HG03432 (cell line): ENCODE data around the gene WAC.
"Not testable (repeated sequence)": the region's sequence is repeated elsewhere in the genome, so short reads cannot be mapped to it uniquely, and the experiment has no call there.

Experiments used
- ATAC-seq: cut with Tn5 transposase; IDR thresholded peaks from one replicate; pipeline ENCODE4 v1.9.1; 2021; ENCODE audit warnings: mild to moderate bottlenecking, moderate library complexity; ENCODE audit not compliant: unreplicated experiment

WAC gene

DNA sequence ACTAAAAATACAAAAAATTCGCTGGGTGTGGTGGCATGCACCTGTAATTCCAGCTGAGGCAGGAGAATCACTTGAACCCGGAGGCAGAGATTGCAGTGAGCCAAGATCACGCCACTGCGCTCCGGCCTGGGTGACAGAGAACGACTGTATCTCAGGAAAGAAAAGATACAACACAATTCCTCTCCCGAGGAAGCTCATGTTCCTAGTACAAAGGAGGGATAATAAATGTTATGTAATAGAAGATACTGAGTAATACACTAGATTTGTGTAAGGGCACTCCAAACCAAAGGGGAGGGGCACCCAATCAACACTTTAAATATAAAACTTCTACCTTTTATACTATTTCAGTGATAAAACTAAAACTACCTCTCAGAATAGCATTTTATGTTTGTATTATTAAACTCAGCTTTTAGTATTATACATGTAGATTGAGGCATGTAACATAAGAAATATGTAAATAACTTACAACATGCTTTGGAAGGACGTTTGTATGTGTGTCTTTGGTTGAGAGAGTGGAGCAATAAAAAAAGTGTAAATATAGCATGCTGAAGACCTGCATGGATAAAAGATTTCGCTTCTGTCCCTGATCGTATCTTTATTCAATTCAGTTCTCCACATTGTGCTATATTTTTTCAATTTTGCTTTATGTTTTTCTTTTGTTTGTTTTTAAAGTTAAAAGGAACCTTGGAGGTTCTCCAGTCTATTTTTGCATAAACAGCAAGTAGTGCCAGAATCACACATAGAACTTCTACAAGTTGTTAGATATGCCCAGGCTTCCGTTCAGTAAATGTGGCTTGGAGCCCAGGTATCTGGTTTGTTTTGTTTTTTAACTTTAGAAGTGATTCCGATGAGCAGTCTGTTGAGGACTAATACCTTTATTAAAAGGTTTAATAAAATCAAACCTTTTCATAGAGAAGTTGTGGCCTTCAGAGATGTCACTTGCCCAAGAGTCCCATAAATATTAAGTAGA is 71.9 kb downstream of the WAC start:
- ATAC-seq: no peak

DNA sequence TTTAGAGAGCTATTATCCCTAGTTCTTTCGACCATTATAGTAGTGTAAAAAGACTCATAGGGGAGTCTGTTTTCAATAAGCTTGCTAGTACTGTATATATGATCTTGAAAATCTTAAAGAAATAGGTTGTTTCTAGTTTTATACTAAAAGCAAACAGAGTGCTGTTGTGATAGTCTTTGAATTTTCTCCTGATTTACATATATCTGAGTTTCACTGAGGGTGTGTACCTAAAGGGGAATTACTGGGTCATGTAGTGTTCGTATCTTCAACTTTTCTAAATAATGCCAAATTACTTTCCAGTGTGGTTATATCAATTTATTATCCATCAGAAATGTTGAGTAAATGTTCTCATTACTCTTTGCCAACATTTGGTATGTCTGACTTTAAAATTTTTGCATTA is 73.7 kb downstream of the WAC start:
- ATAC-seq: no peak

DNA sequence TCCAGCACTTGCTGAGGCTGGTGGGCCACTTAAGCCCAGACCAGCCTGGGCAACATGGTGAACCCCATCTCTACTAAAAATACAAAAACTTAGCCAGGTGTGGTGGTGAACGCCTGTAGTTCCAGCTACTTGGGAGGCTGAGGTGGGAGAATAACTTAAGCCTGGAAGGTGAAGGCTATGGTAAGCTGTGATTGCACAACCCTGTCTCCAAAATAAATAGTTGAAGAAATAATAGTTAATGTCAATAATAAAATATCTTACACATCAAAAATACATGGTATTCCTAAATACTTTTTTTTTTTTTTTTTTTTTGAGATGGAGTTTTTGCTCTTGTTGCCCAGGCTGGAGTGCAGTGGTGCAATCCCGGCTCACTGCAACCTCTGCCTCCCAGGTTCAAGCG is 76.7 kb downstream of the WAC start:
- ATAC-seq: not testable (repeated sequence)

DNA sequence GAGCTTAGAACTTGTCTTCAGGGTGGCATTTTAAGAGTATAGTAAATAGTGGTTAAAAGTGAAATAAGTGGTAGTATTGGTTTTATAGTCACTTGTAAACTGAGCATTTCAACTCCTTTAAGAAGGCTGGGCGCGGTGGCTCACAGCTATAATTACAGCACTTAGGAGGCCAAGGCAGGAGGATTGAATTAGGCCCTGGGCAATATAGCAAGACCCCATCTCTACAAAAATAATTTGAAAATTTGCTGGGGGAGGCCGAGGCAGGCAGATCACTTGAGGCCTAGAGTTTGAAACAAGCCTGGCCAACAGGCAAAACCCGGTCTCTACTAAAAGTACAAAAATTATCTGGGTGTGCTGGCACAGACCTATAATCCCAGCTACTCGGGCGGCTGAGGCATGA is 80.0 kb downstream of the WAC start:
- no peak for ATAC-seq

DNA sequence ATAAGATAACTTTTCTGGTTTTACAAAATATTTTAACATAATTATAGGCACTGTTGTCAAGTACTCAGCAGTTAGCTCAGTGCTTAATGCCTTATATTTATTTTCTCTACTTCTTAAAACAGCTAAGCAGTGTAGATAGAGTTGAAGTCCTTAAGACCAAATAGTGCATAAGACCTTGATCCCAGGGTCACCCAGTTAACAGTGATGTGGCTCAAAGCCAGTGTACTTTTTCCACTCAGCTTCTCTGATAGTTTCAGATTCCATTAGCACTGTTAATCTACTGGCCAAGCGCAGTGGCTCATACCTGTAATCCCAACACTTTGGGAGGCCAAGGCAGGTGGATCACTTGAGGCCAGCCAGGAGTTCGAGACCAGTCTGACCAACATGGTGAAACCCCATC is 83.6 kb downstream of the WAC start:
- ATAC-seq: no peak

DNA sequence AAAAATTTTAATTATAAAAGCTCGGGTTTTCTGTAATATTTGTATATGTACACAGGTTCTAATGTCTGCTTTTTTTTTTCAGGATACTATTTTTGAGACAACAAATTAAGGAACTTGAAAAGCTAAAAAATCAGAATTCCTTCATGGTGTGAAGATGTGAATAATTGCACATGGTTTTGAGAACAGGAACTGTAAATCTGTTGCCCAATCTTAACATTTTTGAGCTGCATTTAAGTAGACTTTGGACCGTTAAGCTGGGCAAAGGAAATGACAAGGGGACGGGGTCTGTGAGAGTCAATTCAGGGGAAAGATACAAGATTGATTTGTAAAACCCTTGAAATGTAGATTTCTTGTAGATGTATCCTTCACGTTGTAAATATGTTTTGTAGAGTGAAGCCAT is 86.5 kb downstream of the WAC start:
- ATAC-seq: no peak

DNA sequence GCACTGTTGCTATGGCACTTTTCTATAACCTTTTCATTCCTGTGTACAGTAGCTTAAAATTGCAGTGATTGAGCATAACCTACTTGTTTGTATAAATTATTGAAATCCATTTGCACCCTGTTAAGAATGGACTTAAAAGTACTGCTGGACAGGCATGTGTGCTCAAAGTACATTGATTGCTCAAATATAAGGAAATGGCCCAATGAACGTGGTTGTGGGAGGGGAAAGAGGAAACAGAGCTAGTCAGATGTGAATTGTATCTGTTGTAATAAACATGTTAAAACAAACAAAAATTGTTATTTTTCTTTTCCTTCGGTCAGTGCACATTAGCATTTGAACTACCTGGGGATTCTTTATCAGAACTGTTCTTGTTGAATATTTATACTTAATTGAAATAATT is 87.3 kb downstream of the WAC start:
- no peak for ATAC-seq

DNA sequence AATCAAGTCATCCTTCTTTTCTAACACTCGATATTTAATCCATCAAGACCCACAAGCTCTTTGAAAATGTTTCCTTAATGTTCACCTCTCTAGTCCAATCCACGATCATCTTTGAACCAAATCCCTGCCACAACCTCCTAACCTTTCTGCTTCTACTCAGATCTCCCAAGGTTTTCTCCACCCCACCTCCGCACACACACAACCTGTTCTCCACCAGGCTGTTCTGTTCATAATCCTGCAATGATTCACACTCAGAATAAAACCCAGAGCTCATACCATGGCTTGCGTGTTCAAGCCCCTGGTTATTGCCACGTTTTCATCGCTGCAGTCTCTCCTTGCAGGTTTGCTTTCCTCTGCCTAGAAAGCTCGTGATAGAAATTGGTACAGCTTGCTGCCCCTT is 90.6 kb downstream of the WAC start:
- ATAC-seq: no peak

DNA sequence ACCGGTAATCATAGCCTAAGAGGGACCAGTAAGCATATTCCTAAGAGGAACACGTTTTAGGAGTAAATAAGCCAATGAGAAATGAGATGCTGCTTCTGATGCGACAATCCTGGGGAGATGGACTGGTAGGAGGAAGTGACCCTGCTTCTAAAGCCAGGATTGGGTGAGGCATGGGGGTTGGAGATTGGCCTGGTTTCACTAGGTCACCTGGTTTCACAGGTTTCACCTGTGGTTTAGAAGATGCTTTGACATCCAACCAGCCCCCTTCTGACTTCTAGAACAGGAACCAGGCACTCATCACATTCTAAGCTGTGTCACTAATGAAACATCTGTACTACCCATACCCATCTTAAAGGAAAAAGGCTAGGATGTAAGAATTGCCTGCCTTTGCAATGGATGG is 91.4 kb downstream of the WAC start:
- no peak for ATAC-seq

DNA sequence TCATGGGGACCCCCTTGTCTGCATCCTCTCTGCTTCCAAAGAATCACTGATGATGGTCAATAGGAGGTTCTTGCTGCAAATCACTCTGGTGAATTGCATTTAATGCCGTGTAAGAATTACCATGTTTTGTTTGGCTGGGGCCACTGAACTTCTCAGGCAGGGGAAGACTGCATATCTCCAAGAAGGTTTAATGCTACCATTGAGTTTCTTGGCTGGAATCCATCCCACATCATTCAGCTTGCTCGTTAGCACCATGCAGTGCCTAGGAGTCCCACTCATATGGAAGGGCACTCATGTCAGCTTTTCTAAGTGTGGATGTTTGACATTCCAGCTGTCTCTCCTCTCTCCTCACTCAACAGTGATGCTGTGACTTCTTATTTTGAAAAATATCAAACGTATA is 94.2 kb downstream of the WAC start:
- ATAC-seq: no peak

DNA sequence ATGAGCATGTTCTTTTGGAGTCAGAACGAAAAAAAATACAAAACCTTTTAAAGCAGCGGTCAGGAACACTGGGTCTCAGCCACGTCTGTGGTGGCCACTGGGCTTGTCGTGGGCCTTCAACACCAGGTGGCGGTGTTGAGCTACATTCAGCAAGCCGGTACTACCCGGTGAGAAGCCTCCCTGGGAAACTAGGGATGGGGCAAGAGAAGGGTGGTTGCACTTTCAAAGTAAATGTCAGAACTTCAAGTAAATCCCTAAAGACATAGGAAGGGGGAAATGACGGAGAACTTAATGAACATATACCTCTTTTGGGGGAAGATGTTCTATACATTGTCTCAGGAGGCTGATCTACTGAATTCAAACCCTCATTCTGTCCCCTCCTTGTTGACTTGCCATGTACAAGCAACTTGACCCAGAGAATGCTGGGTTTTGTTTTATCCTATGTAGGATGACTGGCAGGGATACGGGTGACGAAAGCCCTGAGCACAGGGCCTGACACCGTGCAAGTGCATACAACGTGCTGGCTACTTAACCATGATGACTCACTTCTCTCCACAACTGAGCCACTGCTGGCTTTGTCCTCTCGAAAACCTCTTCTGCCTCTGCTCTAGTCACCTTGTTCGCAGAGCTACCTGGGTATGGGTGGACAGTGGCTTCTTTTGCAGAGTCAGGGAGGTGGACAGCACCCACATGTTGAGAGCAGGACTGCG is 95.4 kb downstream of the WAC start:
- peak; percentile 77 for ATAC-seq

DNA sequence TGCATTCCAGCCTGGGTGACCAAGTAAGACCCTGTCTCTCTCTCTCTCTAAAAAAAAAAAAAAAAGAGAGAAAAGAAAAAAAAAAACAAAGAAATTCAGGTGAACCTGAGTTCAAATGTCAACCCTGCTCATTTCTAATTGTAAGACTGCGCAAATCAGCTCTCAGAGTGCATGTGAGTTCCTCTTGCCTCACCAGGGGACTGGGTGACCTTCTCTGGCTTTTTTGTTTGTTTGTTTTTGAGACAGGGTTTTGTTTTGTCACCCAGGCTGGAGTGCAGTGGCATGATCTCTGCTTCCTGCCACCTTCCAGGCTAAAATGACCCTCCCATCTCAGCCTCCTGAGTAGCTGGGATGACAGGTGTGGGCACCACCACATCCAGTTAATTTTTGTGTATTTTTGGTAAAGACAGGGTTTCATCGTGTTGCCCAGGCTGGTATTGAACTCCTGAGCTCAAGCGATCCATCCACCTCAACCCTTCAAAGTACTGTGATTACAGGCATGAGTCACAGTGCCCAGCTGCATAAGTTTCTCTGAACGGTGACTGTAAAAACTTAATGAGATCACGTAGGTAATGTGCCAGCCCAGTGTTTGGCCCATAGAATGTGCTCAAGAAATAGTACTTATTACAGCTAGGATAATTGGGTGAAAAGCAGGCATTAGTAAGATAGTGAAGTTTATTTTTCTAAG is 99.1 kb downstream of the WAC start:
- no peak for ATAC-seq

DNA sequence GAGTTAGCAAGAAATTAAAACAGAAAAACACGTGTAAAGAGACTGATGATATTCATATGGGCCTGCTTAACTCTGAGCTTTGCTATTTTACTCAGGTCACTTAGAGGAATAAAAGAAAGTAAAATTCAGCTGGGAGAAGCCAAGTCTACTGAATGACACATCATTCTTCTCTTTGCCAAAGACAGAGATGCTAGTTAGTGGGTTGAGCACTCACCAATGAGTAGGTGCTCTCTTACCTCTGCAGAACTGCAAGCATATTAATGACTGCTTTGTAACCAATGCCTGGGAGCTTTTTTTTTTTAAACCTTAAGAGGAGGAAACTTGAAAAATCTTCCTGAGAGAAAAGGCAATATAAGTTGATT is 99.6 kb downstream of the WAC start:
- ATAC-seq: no peak

DNA sequence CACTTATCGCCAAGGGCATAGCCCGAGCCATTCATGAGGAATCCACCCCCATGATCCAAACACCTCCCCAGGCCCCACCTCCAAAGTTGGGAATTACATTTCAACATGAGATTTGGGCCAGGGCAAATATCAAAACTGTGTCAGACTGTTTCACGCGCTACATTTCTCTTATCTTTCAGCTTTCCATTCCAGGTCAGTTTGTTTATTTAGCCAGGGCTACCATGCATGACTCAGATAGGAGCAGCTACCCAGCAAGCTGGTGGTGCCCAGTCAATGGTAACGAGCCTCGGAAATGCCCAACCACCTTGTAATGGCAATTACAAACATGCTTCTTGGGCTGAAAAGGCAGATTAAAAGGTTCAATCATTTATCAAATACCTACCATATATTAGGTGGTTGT is 100.8 kb downstream of the WAC start:
- ATAC-seq: no peak

DNA sequence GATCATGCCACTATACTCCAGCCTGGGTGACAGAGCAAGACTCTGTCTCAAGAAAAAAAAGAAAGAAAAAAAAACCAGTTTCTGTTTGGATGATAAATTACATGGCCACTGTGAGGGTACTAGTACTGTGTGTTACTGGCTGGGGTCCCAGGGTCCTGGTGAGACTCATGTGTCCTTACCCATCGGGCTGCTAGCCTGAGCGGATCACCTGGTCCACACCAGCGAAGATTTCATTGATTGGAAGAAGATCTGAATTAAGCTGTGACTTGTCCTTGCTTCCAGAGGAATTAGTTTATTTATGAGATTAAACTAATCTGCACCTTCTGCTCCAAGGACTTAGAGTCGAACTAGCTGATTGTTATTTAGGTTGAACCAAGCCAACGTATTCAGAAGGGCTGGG is 104.4 kb downstream of the WAC start:
- ATAC-seq: no peak

DNA sequence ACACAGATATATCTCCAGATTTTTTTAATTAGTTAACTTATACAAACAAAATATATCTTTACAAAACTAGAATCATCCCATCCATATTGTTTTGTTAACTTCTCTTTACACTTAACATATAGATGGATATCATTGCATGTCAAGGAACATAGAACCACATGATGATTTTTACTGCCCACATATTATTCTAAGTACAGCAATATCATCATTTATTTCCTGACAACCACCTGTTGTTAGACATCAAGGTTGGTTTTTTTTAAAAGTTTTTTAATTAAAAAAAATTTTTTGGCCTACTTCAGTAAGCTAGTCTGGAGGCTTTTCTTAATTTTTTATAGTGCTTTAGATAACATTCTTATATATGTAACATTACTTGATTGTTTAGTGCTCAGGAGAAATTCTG is 105.5 kb downstream of the WAC start:
- no peak for ATAC-seq

DNA sequence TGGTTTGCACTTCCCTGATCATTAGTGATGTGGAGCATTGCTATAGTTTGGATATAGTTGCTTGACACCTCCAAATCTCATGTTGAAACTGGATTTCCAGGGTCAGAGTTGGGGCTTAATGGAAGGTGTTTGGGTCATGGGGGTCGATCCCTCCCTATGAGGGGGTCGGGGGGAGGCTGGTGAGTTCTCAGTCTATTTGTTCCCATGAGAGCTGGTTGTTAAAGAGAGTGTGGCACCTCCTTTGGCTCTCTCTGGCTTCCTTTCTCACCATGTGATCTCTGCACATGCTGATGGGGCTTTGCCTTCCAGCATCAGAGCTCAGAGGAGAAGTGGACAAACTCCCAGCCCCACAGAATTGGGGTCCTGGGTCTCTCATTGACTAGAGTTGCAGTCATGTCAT is 107.6 kb downstream of the WAC start:
- no peak for ATAC-seq

DNA sequence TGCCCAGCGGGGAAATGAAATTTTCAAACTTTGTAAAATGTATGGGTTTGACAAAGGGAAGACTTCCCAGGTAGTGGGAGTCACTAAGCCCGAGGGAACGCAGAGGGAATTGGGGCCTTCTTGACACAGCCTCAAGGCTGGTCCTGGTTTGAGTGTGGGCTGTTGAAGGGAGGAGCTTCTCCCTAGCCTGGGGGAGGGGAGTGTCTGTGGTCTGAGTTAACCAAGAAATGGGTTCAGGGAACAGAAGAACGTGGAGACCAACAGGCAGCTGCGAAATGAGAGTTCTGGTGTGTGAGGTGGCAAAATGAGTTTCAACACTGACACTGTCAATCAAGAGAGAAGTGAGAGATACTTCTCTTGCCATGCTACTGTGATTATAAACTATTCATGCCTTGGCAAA is 111.7 kb downstream of the WAC start:
- no peak for ATAC-seq

DNA sequence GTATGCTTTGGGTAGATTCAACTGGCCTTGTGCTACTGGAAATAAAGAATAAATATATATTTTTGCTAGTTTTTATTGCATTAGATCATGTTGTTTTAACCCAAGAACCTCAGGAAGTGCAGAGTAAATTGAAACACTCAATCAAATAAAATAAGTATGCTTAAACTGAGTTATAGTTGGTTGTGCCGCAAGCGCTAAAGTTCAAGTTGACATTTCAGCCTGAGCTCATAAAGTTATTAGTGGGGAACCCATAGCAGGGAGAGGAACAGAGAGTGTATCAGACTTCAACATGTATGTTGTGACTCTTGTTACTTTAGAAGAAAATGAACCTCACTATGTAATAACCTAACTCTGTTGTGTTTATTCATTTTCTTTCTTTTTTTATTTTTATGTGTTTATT is 119.2 kb downstream of the WAC start:
- ATAC-seq: no peak

DNA sequence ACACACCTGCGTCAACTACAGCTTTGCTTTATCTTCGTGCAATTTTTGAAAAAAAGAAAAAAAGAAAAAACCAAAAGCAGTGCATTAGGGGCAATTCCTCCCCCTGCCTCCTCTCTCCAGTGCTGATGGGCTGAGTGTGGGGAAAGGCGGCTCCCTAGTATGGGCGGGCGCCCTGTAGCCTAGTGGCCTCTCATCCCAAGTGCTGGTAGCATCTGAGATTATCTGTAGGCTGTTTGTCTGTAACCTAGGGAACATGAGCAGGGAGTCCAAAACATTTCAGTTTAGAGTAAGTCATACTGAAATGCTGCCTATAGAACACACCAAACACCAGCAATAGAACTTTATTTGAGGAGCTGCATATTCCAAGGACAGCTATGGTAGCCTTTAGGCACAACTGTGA is 119.8 kb downstream of the WAC start:
- no peak for ATAC-seq

DNA sequence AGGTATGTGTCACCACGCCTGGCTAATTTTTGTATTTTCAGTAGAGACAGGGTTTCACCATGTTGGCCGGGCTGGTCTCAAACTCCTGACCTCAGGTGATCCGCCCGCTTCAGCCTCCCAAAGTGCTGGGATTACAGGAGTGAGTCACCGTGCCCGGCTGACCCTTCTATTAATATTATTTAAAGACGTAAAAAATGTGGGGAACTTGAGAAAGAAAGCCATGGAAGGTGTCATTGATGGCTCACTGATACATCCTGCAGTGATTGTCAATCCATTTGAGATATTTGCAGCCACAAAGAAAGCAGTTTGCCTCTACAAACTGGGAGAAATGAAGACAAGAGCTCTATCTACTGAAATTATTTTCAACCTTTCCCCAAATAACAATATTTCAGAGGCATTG is 125.9 kb downstream of the WAC start:
- not testable (repeated sequence) for ATAC-seq

DNA sequence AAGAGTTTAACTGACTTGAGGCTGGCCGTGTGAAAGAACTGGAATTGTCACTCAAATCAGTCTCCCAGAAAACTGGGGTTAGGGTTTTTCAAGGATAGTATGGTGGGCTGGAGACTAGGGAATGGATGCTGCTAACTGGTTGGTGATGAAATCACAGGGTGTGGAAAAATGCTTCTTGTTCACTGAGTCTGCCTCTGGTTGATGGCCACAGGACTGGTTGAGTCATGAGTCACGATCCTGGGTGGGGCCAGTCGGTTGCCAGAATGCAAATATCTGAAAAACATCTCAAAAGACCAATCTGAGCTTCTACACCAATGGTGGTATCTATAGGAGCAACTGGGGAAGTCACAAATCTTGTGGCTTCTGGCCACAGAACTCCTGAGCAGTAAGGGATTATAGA is 128.1 kb downstream of the WAC start:
- no peak for ATAC-seq
